CD14-positive monocyte (primary cell): ENCODE measurements around the gene NHERF2. TPM values are rescaled to one million over a fixed set of nuclear protein-coding genes. Genes with fewer than 3 reads are reported as not detected.

Source experiments
- DNase-seq, 3 donors: peaks; one replicate each; pipeline ENCODE4 v3.0.0-alpha.2; 2011 to 2022
- H2AFZ ChIP-seq: 2 replicates; pipeline ENCODE4 v1.6.0; 2012; ENCODE audit warnings: mild to moderate bottlenecking, low read depth, low read length, inconsistent platforms; ENCODE audit not compliant: insufficient read depth, poor library complexity, severe bottlenecking
- H3K27ac ChIP-seq, 2 donors: 1 replicate in 1 of 2; 2 replicates in 1 of 2; pipeline ENCODE4 v1.5.1; 2012 to 2013; ENCODE audit warnings: low read length in 2 of 2, control low read depth in 1 of 2, inconsistent platforms in 1 of 2, low read depth in 1 of 2, mild to moderate bottlenecking in 1 of 2
- H3K27me3 ChIP-seq, 2 donors: one replicate each; pipeline versions ENCODE4 v1.6.0 to v1.6.1; 2011 to 2013; ENCODE audit warnings: low read length in 2 of 2; ENCODE audit not compliant: control insufficient read depth in 2 of 2, insufficient read depth in 2 of 2
- H3K36me3 ChIP-seq, 2 donors: replicated peaks in 1 of 2; 1 replicate in 1 of 2; 2 replicates in 1 of 2; pipeline versions ENCODE4 v1.5.1 to v1.6.1; 2012 to 2013; ENCODE audit warnings: low read length in 2 of 2, control low read depth in 1 of 2, inconsistent platforms in 1 of 2, mild to moderate bottlenecking in 1 of 2; ENCODE audit not compliant: insufficient read depth in 2 of 2, control insufficient read depth in 1 of 2
- H3K4me1 ChIP-seq, 2 donors: 1 replicate in 1 of 2; 2 replicates in 1 of 2; pipeline versions ENCODE4 v1.5.1 to v1.6.1; 2012 to 2013; ENCODE audit warnings: low read length in 2 of 2, control low read depth in 1 of 2, inconsistent platforms in 1 of 2, mild to moderate bottlenecking in 1 of 2, moderate library complexity in 1 of 2; ENCODE audit not compliant: insufficient read depth in 2 of 2, control insufficient read depth in 1 of 2
- H3K4me2 ChIP-seq: replicated peaks from 2 replicates; pipeline ENCODE3; 2012; ENCODE audit warnings: low read length, moderate library complexity, mild to moderate bottlenecking; ENCODE audit not compliant: poor library complexity, severe bottlenecking; ENCODE audit errors: extremely low read depth
- H3K4me3 ChIP-seq, 3 experiments: fragments of 200-600 bp in 1 of 3; sonication (generic) in 1 of 3; replicated peaks in 1 of 3; 1 replicate in 2 of 3; 2 replicates in 1 of 3; pipeline ENCODE4 v1.5.1; 2011 to 2013; ENCODE audit warnings: low read length in 3 of 3, mild to moderate bottlenecking in 3 of 3, control low read depth in 2 of 3, low read depth in 2 of 3, inconsistent platforms in 1 of 3, moderate library complexity in 1 of 3
- H3K79me2 ChIP-seq: 2 replicates; pipeline ENCODE4 v1.6.0; 2012; ENCODE audit warnings: mild to moderate bottlenecking, control low read depth, inconsistent platforms, low read length, moderate library complexity; ENCODE audit not compliant: insufficient read depth
- H3K9ac ChIP-seq: 2 replicates; pipeline ENCODE4 v1.6.0; 2017; ENCODE audit warnings: low read length, mild to moderate bottlenecking; ENCODE audit not compliant: insufficient read depth, poor library complexity, severe bottlenecking
- H3K9me3 ChIP-seq, 2 donors: replicated peaks in 1 of 2; 1 replicate in 1 of 2; 2 replicates in 1 of 2; pipeline versions ENCODE4 v1.5.1 to v1.6.1; 2012 to 2013; ENCODE audit warnings: low read length in 2 of 2, control low read depth in 1 of 2; ENCODE audit not compliant: control insufficient read depth in 1 of 2, insufficient read depth in 1 of 2
- H4K20me1 ChIP-seq: 2 replicates; pipeline ENCODE4 v1.6.0; 2012; ENCODE audit warnings: mild to moderate bottlenecking, low read length, control low read depth, moderate library complexity; ENCODE audit not compliant: insufficient read depth
- H3K27ac Mint-ChIP-seq, 7 donors: one replicate each; pipeline ENCODE4 v1.8.0; 2020; ENCODE audit warnings: mild to moderate bottlenecking in 7 of 7, mixed read lengths in 7 of 7, moderate library complexity in 6 of 7, inconsistent platforms in 2 of 7
- H3K27me3 Mint-ChIP-seq, 3 donors: one replicate each; pipeline ENCODE4 v1.8.0; 2021 to 2022; ENCODE audit warnings: low read depth in 3 of 3, mild to moderate bottlenecking in 3 of 3, mixed read lengths in 3 of 3, moderate library complexity in 3 of 3, inconsistent platforms in 1 of 3
- H3K36me3 Mint-ChIP-seq, 2 donors: one replicate each; pipeline ENCODE4 v1.8.0; 2020; ENCODE audit warnings: mixed read lengths in 2 of 2, inconsistent platforms in 1 of 2, mild to moderate bottlenecking in 1 of 2
- H3K4me1 Mint-ChIP-seq: one replicate; pipeline ENCODE4 v1.8.0; 2020; ENCODE audit warnings: mild to moderate bottlenecking, mixed read lengths
- H3K4me3 Mint-ChIP-seq, 2 donors: one replicate each; pipeline ENCODE4 v1.8.0; 2020; ENCODE audit warnings: mild to moderate bottlenecking in 2 of 2, mixed read lengths in 2 of 2, moderate library complexity in 1 of 2
- H3K9me3 Mint-ChIP-seq, 7 donors: one replicate each; pipeline ENCODE4 v1.8.0; 2020 to 2022; ENCODE audit warnings: mixed read lengths in 7 of 7, mild to moderate bottlenecking in 6 of 7, moderate library complexity in 6 of 7, inconsistent platforms in 2 of 7
- WGBS: methylation state at CpG from one replicate; pipeline ENCODE4 v1.1.5; 2013; ENCODE audit warnings: missing lambda C conversion rate; ENCODE audit not compliant: insufficient coverage; 5-methylcytosine and 5-hydroxymethylcytosine counted together
- intact Hi-C, 2 donors: fragments of 100-400 bp; cut with micrococcal nuclease; formaldehyde crosslinking; loops; one replicate each; pipeline versions ENCODE4 v1.15.0 to v1.15.1; 2023
- polyA plus RNA-seq, 3 donors: library from polyadenylated mRNA; depleted of rRNA in 1 of 3; unstranded in 2 of 3; stranded (reverse) in 1 of 3; fragments of 300-500 nt in 2 of 3; fragments of >200 nt in 1 of 3; fragmentation: Illumina TruSeq in 2 of 3; gene quantifications; 1 replicate in 2 of 3; 2 replicates in 1 of 3; pipeline ENCODE4 v1.2.3, GENCODE V29; 2012 to 2021
- TF ChIP-seq, protein P1 (sequence below): fragments of 200-600 bp; IDR thresholded peaks from one replicate; pipeline ENCODE4 v1.8.0; 2022; ENCODE audit warnings: antibody characterized with exemption, mild to moderate bottlenecking

The NHERF2 gene
- polyA plus RNA-seq, 3 donors: 0.66 to 8.2 (median 0.78) TPM

DNA sequence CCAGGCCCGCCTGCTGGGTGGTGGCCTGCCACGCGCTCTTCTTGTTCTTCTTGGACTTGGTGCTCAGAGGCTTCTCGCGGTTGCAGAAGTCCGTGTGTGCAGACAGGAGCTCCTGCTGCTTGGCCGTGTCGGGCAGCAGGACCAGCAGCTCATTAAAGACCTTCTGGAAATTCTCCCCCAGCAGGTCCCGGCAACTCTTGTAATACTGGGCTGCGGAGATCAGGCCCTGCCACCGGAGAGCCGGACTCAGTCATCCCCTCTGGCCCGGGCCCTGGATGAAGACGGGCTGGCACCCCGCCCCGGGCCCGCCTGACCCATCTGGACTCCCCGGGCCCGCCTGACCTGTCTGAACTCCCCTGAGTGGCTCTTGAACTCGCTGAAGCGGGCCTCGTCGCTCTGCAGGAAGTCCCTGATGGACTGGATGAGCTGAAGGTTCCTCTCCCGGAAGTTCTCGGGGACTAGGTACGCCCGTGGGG, 28.3 kb upstream of the NHERF2 start:
- H2AFZ ChIP-seq: no peak overlapping the region
- Mint-ChIP-seq H3K27ac (no peak overlapping the region), H3K4me1 (peaks cover 1% of the 10 kb centered on the region), H3K27me3 (peaks cover 0 to 4% (median 0%) of the 10 kb centered on the region in 3 donors), H3K9me3 (peaks cover 0 to 1% (median 0%) of the 10 kb centered on the region in 7 donors), H3K36me3 (peaks cover 47 to 59% of the 10 kb centered on the region in 2 donors), H3K4me3 (no peak overlapping the region)
- DNase-seq: no peak
- peaks cover 52 to 67% of the 10 kb centered on the region in 2 donors for H3K36me3 ChIP-seq
- intact Hi-C loops: no loop called here
- H3K9me3 ChIP-seq: no peaks in the 10 kb centered on the region
- no peak overlapping the region for H3K27ac ChIP-seq
- H3K4me3 ChIP-seq: no peak overlapping the region
- peaks cover 2% of the 10 kb centered on the region for H3K79me2 ChIP-seq
- no peaks in the 10 kb centered on the region for H3K4me1 ChIP-seq
- no peak overlapping the region for H3K9ac ChIP-seq
- no peaks in the 10 kb centered on the region for H3K27me3 ChIP-seq
- 96% methylated on average over 24 of the region's 27 CpGs for WGBS
- TF ChIP-seq, protein P1, sequence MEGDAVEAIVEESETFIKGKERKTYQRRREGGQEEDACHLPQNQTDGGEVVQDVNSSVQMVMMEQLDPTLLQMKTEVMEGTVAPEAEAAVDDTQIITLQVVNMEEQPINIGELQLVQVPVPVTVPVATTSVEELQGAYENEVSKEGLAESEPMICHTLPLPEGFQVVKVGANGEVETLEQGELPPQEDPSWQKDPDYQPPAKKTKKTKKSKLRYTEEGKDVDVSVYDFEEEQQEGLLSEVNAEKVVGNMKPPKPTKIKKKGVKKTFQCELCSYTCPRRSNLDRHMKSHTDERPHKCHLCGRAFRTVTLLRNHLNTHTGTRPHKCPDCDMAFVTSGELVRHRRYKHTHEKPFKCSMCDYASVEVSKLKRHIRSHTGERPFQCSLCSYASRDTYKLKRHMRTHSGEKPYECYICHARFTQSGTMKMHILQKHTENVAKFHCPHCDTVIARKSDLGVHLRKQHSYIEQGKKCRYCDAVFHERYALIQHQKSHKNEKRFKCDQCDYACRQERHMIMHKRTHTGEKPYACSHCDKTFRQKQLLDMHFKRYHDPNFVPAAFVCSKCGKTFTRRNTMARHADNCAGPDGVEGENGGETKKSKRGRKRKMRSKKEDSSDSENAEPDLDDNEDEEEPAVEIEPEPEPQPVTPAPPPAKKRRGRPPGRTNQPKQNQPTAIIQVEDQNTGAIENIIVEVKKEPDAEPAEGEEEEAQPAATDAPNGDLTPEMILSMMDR: no peak
- no peak overlapping the region for H3K4me2 ChIP-seq
- peaks cover 14% of the 10 kb centered on the region for H4K20me1 ChIP-seq

- H3K9ac ChIP-seq: no peak overlapping the region
- no peak overlapping the region for H3K4me3 Mint-ChIP-seq
- DNase-seq: no peak
- H3K27ac Mint-ChIP-seq: no peak overlapping the region
- H3K4me3 ChIP-seq: no peak overlapping the region
- no peaks in the 10 kb centered on the region for H3K9me3 ChIP-seq
- H2AFZ ChIP-seq: no peak overlapping the region
- peaks cover 21% of the 10 kb centered on the region for H4K20me1 ChIP-seq
- no peak overlapping the region for H3K4me2 ChIP-seq
- H3K36me3 ChIP-seq: peaks cover 52 to 69% of the 10 kb centered on the region in 2 donors
- H3K27me3 Mint-ChIP-seq: no peaks in the 10 kb centered on the region
- peaks cover 3 to 4% of the 10 kb centered on the region in 2 donors for H3K4me1 ChIP-seq
- no peak overlapping the region for H3K27ac ChIP-seq
- TF ChIP-seq, protein P1: no peak
- peaks cover 2% of the 10 kb centered on the region for H3K4me1 Mint-ChIP-seq
- intact Hi-C loops: no loop called here
- peaks cover 47 to 59% of the 10 kb centered on the region in 2 donors for H3K36me3 Mint-ChIP-seq
- WGBS: 96% methylated on average over 32 of the region's 39 CpGs
- H3K27me3 ChIP-seq: no peaks in the 10 kb centered on the region
- peaks cover 7% of the 10 kb centered on the region for H3K79me2 ChIP-seq
- no peaks in the 10 kb centered on the region for H3K9me3 Mint-ChIP-seq
Measured at GRCh38 chr16:1998852-1999801, 27.6 kb upstream of the NHERF2 start.
